HL-60 (cell line): ENCODE measurements around the gene VPS13D.

Experiments used
- CTCF ChIP-seq: IDR thresholded peaks from one replicate; pipeline ENCODE4 v1.5.1; 2011; ENCODE audit warnings: low read length, control low read depth, inconsistent platforms; ENCODE audit not compliant: insufficient read depth
- GABPA ChIP-seq: IDR thresholded peaks from 2 replicates; pipeline ENCODE4 v1.6.1; 2012; ENCODE audit warnings: low read depth
- POLR2AphosphoS5 ChIP-seq: IDR thresholded peaks from 2 replicates; pipeline ENCODE4 v1.6.1; 2012; ENCODE audit warnings: low read depth
- SPI1 ChIP-seq: IDR thresholded peaks from 2 replicates; pipeline ENCODE4 v1.6.1; 2012; ENCODE audit warnings: low read depth, mild to moderate bottlenecking, borderline replicate concordance

GRCh38 chr1:12372761-12373160 is 142.9 kb downstream of the VPS13D start:
- TF ChIP-seq CTCF, result no peak
- no peak for TF ChIP-seq POLR2AphosphoS5
- no peak for TF ChIP-seq GABPA
- no peak for TF ChIP-seq SPI1
